GM18870 (cell line): ENCODE measurements around the gene KCNJ9.

Experiments
- ATAC-seq: cut with Tn5 transposase; IDR thresholded peaks from one replicate; pipeline ENCODE4 v1.9.1; 2021; ENCODE audit warnings: moderate library complexity; ENCODE audit not compliant: unreplicated experiment

KCNJ9 gene

GRCh38 chr1:160064746-160065145 lies 16.6 kb upstream of the KCNJ9 start:
- no peak for ATAC-seq

- ATAC-seq = no peak
Observed at GRCh38 chr1:160066829-160067745, 14.3 kb upstream of the KCNJ9 start.

- ATAC-seq = no peak
Observed at GRCh38 chr1:160068225-160068624, 13.1 kb upstream of the KCNJ9 start.

- ATAC-seq = no peak
Observed at GRCh38 chr1:160069460-160070231, 11.7 kb upstream of the KCNJ9 start, which contains the start of gene KCNJ10. Gene KCNJ10 (minus strand): TSS chr1:160070160. CDS start chr1:160042532, 27,628 bp downstream.

- ATAC-seq = no peak
Observed at GRCh38 chr1:160070243-160071163, 10.8 kb upstream of the KCNJ9 start.

- ATAC-seq = no peak
Observed at GRCh38 chr1:160071289-160071688, 10.0 kb upstream of the KCNJ9 start.

- ATAC-seq = no peak
Observed at GRCh38 chr1:160074865-160075264, 6.5 kb upstream of the KCNJ9 start.

- ATAC-seq = no peak
Observed at GRCh38 chr1:160075836-160076235, 5.5 kb upstream of the KCNJ9 start.

- ATAC-seq = no peak
Observed at GRCh38 chr1:160076295-160076694, 5.0 kb upstream of the KCNJ9 start.

GRCh38 chr1:160077486-160077885 lies 3.9 kb upstream of the KCNJ9 start:
- no peak for ATAC-seq

- ATAC-seq = no peak
Observed at GRCh38 chr1:160078512-160079195, 2.7 kb upstream of the KCNJ9 start.

GRCh38 chr1:160079448-160079847 lies 1.9 kb upstream of the KCNJ9 start:
- ATAC-seq = no peak

GRCh38 chr1:160080381-160081100 lies 797 bp upstream of the KCNJ9 start:
- ATAC-seq = no peak

GRCh38 chr1:160082487-160082886 lies 1.1 kb downstream of the KCNJ9 start:
- no peak for ATAC-seq

- no peak for ATAC-seq
Observed at GRCh38 chr1:160082926-160083325, 1.6 kb downstream of the KCNJ9 start.

GRCh38 chr1:160083968-160084770 lies 2.8 kb downstream of the KCNJ9 start:
- no peak for ATAC-seq

- ATAC-seq = no peak
Observed at GRCh38 chr1:160084771-160085321, 3.5 kb downstream of the KCNJ9 start.

- no peak for ATAC-seq
Observed at GRCh38 chr1:160085686-160086455, 4.5 kb downstream of the KCNJ9 start.
